Hepatocyte (in vitro differentiated cells): Measurements from ENCODE around the gene AMY1A. TPM values are rescaled to one million over a fixed set of nuclear protein-coding genes. Genes with fewer than 3 reads are reported as not detected.
"Not testable (repeated sequence)": the region's sequence is repeated elsewhere in the genome, so short reads cannot be mapped to it uniquely, and the experiment has no call there.

Source experiments
- DNase-seq: peaks from one replicate; pipeline ENCODE4 v3.0.0-alpha.2; 2016; ENCODE audit warnings: low spot score
- H2AFZ ChIP-seq: fragments of 200-600 bp; sonication (generic); 2 replicates; pipeline ENCODE4 v1.6.0; 2016; ENCODE audit warnings: antibody characterized with exemption, mild to moderate bottlenecking
- H3K27ac ChIP-seq: fragments of 200-600 bp; sonication (generic); 2 replicates; pipeline ENCODE4 v1.5.1; 2016; ENCODE audit warnings: mild to moderate bottlenecking
- H3K27me3 ChIP-seq: fragments of 200-600 bp; sonication (generic); 2 replicates; pipeline ENCODE4 v1.6.1; 2016
- H3K36me3 ChIP-seq: fragments of 200-600 bp; sonication (generic); replicated peaks from 2 replicates; pipeline ENCODE4 v1.5.1; 2016; ENCODE audit warnings: low read depth; ENCODE audit not compliant: insufficient read depth
- H3K4me1 ChIP-seq: fragments of 200-600 bp; sonication (generic); 2 replicates; pipeline ENCODE4 v1.5.1; 2016; ENCODE audit warnings: mild to moderate bottlenecking, moderate library complexity; ENCODE audit not compliant: insufficient read depth
- H3K4me2 ChIP-seq: fragments of 200-600 bp; sonication (generic); 2 replicates; pipeline ENCODE4 v1.6.0; 2016
- H3K4me3 ChIP-seq: fragments of 200-600 bp; sonication (generic); 2 replicates; pipeline ENCODE4 v1.5.1; 2016; ENCODE audit warnings: mild to moderate bottlenecking
- H3K79me2 ChIP-seq: fragments of 200-600 bp; sonication (generic); 2 replicates; pipeline ENCODE4 v1.6.0; 2017; ENCODE audit warnings: mild to moderate bottlenecking
- H3K9me2 ChIP-seq: fragments of 200-600 bp; sonication (generic); replicated peaks from 2 replicates; pipeline ENCODE4 v1.6.0; 2017; ENCODE audit warnings: mild to moderate bottlenecking; ENCODE audit not compliant: insufficient read depth
- H3K9me3 ChIP-seq: fragments of 200-600 bp; sonication (generic); 2 replicates; pipeline ENCODE4 v1.5.1; 2016; ENCODE audit warnings: low read depth, mild to moderate bottlenecking
- H4K20me1 ChIP-seq: fragments of 200-600 bp; sonication (generic); 2 replicates; pipeline ENCODE4 v1.6.0; 2016; ENCODE audit warnings: mild to moderate bottlenecking; ENCODE audit not compliant: insufficient read depth, poor library complexity, severe bottlenecking
- CTCF ChIP-seq: fragments of 200-600 bp; sonication (generic); IDR thresholded peaks from 2 replicates; pipeline ENCODE4 v1.5.1; 2016; ENCODE audit warnings: antibody characterized with exemption, mild to moderate bottlenecking; ENCODE audit not compliant: poor library complexity
- EZH2phosphoT487 ChIP-seq: fragments of 200-600 bp; sonication (generic); IDR thresholded peaks from one replicate; pipeline ENCODE4 v1.6.1; 2018; ENCODE audit warnings: antibody characterized with exemption, mild to moderate bottlenecking, low read depth, moderate library complexity; ENCODE audit not compliant: unreplicated experiment, severe bottlenecking
- WGBS: methylation state at CpG from one replicate; pipeline ENCODE4 v1.1.6; 2016; ENCODE audit warnings: low lambda C conversion rate; ENCODE audit errors: missing lambda C conversion rate; 5-methylcytosine and 5-hydroxymethylcytosine counted together
- polyA plus RNA-seq: library from polyadenylated mRNA; unstranded; fragments of >200 nt; fragmentation: Nextera tagmentation; extraction: Ambion mirVana; gene quantifications from 2 replicates; pipeline ENCODE4 v1.2.1, GENCODE V29; 2016
- total RNA-seq: library from RNA; depleted of rRNA; stranded (reverse); fragments of >200 nt; gene quantifications from 2 replicates; pipeline ENCODE4 v1.2.3, GENCODE V29; 2014

Gene AMY1A
- total RNA-seq = not detected in 2 replicates
- polyA plus RNA-seq = not detected in 2 replicates

- not testable (repeated sequence) for H3K4me3 ChIP-seq, H2AFZ ChIP-seq, H3K9me3 ChIP-seq, H3K4me1 ChIP-seq, H3K36me3 ChIP-seq, H3K4me2 ChIP-seq, H3K9me2 ChIP-seq, H3K79me2 ChIP-seq, H3K27me3 ChIP-seq, H4K20me1 ChIP-seq, H3K27ac ChIP-seq, DNase-seq
- no CpG with 5 or more reads among the region's 5 CpGs for WGBS
These were observed at the start of gene AMY1A for GRCh38 chr1:103655460-103655859. AMY1A (plus strand) TSS chr1:103655760; CDS start chr1:103656331, 571 bp downstream.

GRCh38 chr1:103616362-103616761 lies 39.2 kb upstream of the AMY1A start:
- no peaks in the 10 kb centered on the region for H3K27me3 ChIP-seq
- H3K4me2 ChIP-seq = no peak overlapping the region
- 81% methylated on average over 2 of the region's 2 CpGs for WGBS
- TF ChIP-seq EZH2phosphoT487 = no peak
- no peak for TF ChIP-seq CTCF
- no peaks in the 10 kb centered on the region for H3K79me2 ChIP-seq
- no peak for DNase-seq
- H2AFZ ChIP-seq = no peak overlapping the region
- no peaks in the 10 kb centered on the region for H4K20me1 ChIP-seq
- H3K4me1 ChIP-seq = no peaks in the 10 kb centered on the region
- no peak overlapping the region for H3K4me3 ChIP-seq
- H3K9me2 ChIP-seq = no peaks in the 10 kb centered on the region
- no peak overlapping the region for H3K27ac ChIP-seq
- H3K9me3 ChIP-seq = no peaks in the 10 kb centered on the region
- no peaks in the 10 kb centered on the region for H3K36me3 ChIP-seq

GRCh38 chr1:103616994-103617477 lies 38.5 kb upstream of the AMY1A start, which contains the start of gene AMY2A:
AMY2A (plus strand) TSS chr1:103617427; CDS start chr1:103617441, 14 bp downstream.
- H3K27me3 ChIP-seq, H3K9me2 ChIP-seq, H3K4me1 ChIP-seq, H2AFZ ChIP-seq, H3K9me3 ChIP-seq, H3K4me3 ChIP-seq, H3K79me2 ChIP-seq, H3K27ac ChIP-seq, H4K20me1 ChIP-seq, DNase-seq, H3K36me3 ChIP-seq, H3K4me2 ChIP-seq: not testable (repeated sequence)
- 81% methylated on average over 3 of the region's 3 CpGs for WGBS

GRCh38 chr1:103627436-103627835 lies 28.1 kb upstream of the AMY1A start:
- not testable (repeated sequence) for H3K9me3 ChIP-seq, H3K27ac ChIP-seq, H3K79me2 ChIP-seq, H2AFZ ChIP-seq, H3K9me2 ChIP-seq, H3K36me3 ChIP-seq, H3K27me3 ChIP-seq, H3K4me3 ChIP-seq, H4K20me1 ChIP-seq, H3K4me1 ChIP-seq, DNase-seq, H3K4me2 ChIP-seq
- 88% methylated on average over 4 of the region's 4 CpGs for WGBS

- H4K20me1 ChIP-seq, H3K9me2 ChIP-seq, H3K9me3 ChIP-seq, H3K4me1 ChIP-seq, DNase-seq, H3K27me3 ChIP-seq, H3K36me3 ChIP-seq, H3K4me2 ChIP-seq, H3K79me2 ChIP-seq, H3K27ac ChIP-seq, H3K4me3 ChIP-seq, H2AFZ ChIP-seq: not testable (repeated sequence)
- no CpG with 5 or more reads among the region's 3 CpGs for WGBS
These were observed 14.4 kb upstream of the AMY1A start for GRCh38 chr1:103641194-103641593.

- H3K27ac ChIP-seq, H3K9me3 ChIP-seq, H3K4me1 ChIP-seq, H3K4me3 ChIP-seq, H3K4me2 ChIP-seq, DNase-seq, H4K20me1 ChIP-seq, H2AFZ ChIP-seq, H3K36me3 ChIP-seq, H3K9me2 ChIP-seq, H3K79me2 ChIP-seq, H3K27me3 ChIP-seq: not testable (repeated sequence)
- no CpG with 5 or more reads among the region's 3 CpGs for WGBS
These were observed 11.7 kb upstream of the AMY1A start for GRCh38 chr1:103643908-103644307.

- H3K9me3 ChIP-seq, H3K36me3 ChIP-seq, H2AFZ ChIP-seq, H3K4me3 ChIP-seq, H4K20me1 ChIP-seq, H3K4me2 ChIP-seq, H3K79me2 ChIP-seq, DNase-seq, H3K4me1 ChIP-seq, H3K9me2 ChIP-seq, H3K27me3 ChIP-seq, H3K27ac ChIP-seq: not testable (repeated sequence)
- WGBS = no CpG with 5 or more reads among the region's 3 CpGs
These were observed 5.3 kb upstream of the AMY1A start for GRCh38 chr1:103650305-103650704.

- H4K20me1 ChIP-seq, H3K4me2 ChIP-seq, H3K9me3 ChIP-seq, H3K4me3 ChIP-seq, H3K4me1 ChIP-seq, H3K27ac ChIP-seq, H3K79me2 ChIP-seq, H2AFZ ChIP-seq, H3K36me3 ChIP-seq, H3K9me2 ChIP-seq, DNase-seq, H3K27me3 ChIP-seq: not testable (repeated sequence)
- WGBS = no CpG with 5 or more reads among the region's 4 CpGs
These were observed 4.7 kb upstream of the AMY1A start for GRCh38 chr1:103650889-103651288.
